RWPE1 (cell line): Measurements from ENCODE around the gene TIAM1.

Experiments used
- CTCF ChIA-PET: fragments of 350-600 bp; sonication (Branson Sonifier 250); formaldehyde crosslinking; extraction: SDS; loops from one replicate; lab custom pipeline; 2021; lab: Yijun Ruan, JAX
- POLR2A ChIA-PET: fragments of 400-600 bp; formaldehyde crosslinking; extraction: SDS; loops from one replicate; lab custom pipeline; 2020; ENCODE audit warnings: antibody characterized with exemption; ENCODE audit not compliant: low non-redundant PET; lab: Yijun Ruan, JAX
- DNase-seq: peaks from one replicate; pipeline ENCODE4 v3.0.0; 2012; ENCODE audit warnings: low spot score
- H3K27ac ChIP-seq: fragments of 450-650 bp; 2 replicates; pipeline ENCODE4 v1.5.1; 2017
- TF ChIP-seq, protein P1 (sequence below): fragments of 450-650 bp; conservative IDR thresholded peaks from 2 replicates; pipeline ENCODE4 v1.5.1; 2017; ENCODE audit warnings: low read depth, mild to moderate bottlenecking

TIAM1 gene

DNA sequence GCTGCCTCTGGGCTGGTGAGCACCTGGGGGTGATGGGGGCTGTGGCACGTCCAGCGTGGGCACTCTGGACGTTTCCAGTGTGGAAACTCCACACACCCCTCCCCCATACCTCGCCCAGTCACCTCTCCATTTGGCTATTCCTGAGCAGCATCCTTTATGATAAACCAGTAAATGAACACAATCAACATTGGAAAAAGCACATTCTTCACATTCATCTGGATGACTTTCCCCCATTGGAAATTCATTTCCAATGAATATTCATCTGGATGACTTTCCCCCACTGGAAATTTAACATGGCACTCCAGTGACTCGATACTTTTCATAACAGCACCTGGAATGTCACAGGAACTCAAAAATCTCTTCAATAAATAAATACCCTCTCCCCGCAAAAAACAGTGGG, 201.0 kb downstream of the TIAM1 start:
- TF ChIP-seq, protein P1, sequence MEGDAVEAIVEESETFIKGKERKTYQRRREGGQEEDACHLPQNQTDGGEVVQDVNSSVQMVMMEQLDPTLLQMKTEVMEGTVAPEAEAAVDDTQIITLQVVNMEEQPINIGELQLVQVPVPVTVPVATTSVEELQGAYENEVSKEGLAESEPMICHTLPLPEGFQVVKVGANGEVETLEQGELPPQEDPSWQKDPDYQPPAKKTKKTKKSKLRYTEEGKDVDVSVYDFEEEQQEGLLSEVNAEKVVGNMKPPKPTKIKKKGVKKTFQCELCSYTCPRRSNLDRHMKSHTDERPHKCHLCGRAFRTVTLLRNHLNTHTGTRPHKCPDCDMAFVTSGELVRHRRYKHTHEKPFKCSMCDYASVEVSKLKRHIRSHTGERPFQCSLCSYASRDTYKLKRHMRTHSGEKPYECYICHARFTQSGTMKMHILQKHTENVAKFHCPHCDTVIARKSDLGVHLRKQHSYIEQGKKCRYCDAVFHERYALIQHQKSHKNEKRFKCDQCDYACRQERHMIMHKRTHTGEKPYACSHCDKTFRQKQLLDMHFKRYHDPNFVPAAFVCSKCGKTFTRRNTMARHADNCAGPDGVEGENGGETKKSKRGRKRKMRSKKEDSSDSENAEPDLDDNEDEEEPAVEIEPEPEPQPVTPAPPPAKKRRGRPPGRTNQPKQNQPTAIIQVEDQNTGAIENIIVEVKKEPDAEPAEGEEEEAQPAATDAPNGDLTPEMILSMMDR = no peak
- CTCF ChIA-PET = interaction anchor here (0.6 to 0.7 kb wide), 2 partner anchors 35 to 438 kb away, joined by 3 to 9 read pairs; no protein-coding TSS in a partner anchor
- POLR2A ChIA-PET = interaction anchor here (0.7 kb wide), 1 partner anchor 427 kb away, joined by 5 read pairs; no protein-coding TSS in a partner anchor
- no peak overlapping the region for H3K27ac ChIP-seq
- no peak for DNase-seq

- no peak overlapping the region for H3K27ac ChIP-seq
- DNase-seq = no peak
- POLR2A ChIA-PET = interaction anchor here (0.7 kb wide), 1 partner anchor 427 kb away, joined by 5 read pairs; no protein-coding TSS in a partner anchor
- TF ChIP-seq, protein P1 = no peak
- CTCF ChIA-PET = interaction anchor here (0.7 kb wide), 1 partner anchor 55 kb away, joined by 3 read pairs; no protein-coding TSS in a partner anchor
These were observed 201.5 kb downstream of the TIAM1 start for GRCh38 chr21:31142600-31142999.

- no peak overlapping the region for H3K27ac ChIP-seq
- TF ChIP-seq, protein P1 = no peak
- ChIA-PET POLR2A (no interaction called here), CTCF (interaction anchor here (0.6 kb wide), 1 partner anchor 571 kb away, joined by 3 read pairs; no protein-coding TSS in a partner anchor)
- DNase-seq = no peak
These were observed 202.6 kb downstream of the TIAM1 start for GRCh38 chr21:31141389-31142000.

DNA sequence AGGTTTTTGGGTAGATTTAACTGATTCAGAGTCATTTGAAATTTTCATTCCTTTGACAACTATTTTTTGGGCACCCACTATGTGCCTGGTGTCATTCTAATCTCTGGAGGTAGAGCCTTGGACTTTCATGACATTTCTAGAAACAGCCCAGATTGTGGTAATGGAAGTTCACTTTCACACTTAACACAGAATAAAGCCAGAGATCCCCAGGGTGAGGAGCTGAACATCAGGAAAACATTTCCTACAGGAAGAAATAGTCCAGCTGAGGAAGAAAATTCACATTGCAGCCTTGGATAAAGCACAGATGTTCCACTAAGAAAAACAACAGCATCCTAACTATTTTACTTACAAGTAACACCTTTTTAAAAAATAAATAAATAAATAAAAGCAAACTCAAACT, 203.4 kb downstream of the TIAM1 start:
- TF ChIP-seq, protein P1 = no peak
- no peak overlapping the region for H3K27ac ChIP-seq
- CTCF ChIA-PET = no interaction called here
- no peak for DNase-seq
- POLR2A ChIA-PET = no interaction called here

- CTCF ChIA-PET = no interaction called here
- TF ChIP-seq, protein P1 = no peak
- H3K27ac ChIP-seq = no peak overlapping the region
- POLR2A ChIA-PET = no interaction called here
- no peak for DNase-seq
These were observed 204.0 kb downstream of the TIAM1 start for GRCh38 chr21:31140025-31140424.

DNA sequence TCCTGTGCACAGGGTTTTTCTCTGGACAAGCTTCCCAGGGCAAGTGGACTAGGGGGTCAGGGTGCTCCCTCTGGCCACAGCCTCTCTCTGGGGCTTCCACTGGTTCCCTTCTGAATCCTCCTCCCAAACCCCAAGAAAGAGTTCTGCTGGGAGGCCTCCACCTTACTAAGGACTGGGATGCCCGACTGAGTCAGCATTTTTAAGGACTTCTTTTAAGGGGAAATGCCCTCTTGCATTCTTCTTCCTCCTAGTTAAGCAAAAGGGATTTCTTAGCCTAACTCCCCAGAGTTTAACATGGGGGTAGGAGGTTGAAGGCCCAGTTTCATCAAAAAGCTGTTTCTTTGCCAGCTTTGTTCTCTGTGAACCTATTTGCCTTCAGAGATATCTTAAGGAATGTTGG, 206.1 kb downstream of the TIAM1 start:
- no peak overlapping the region for H3K27ac ChIP-seq
- ChIA-PET POLR2A (no interaction called here), CTCF (no interaction called here)
- TF ChIP-seq, protein P1 = no peak
- no peak for DNase-seq
